SK-N-SH (cell line): ENCODE data around the gene RAD23A. TPM values are rescaled to one million over a fixed set of nuclear protein-coding genes. Genes with fewer than 3 reads are reported as not detected.

Source experiments
- CTCF ChIA-PET: fragments of 300-600, 350-600 bp; formaldehyde crosslinking; extraction: SDS; loops from one replicate; lab custom pipeline; 2021; lab: Yijun Ruan, JAX
- POLR2A ChIA-PET: fragments of 350-600 bp; sonication (Branson Sonifier 250); formaldehyde crosslinking; extraction: SDS; loops from one replicate; lab custom pipeline; 2020; ENCODE audit warnings: antibody characterized with exemption, inconsistent platforms; lab: Yijun Ruan, JAX
- DNase-seq: peaks from one replicate; pipeline ENCODE4 v3.0.0; 2012
- H2AFZ ChIP-seq: fragments of 200-600 bp; sonication (generic); 2 replicates; pipeline ENCODE4 v1.8.1; 2016; ENCODE audit warnings: antibody characterized with exemption, mild to moderate bottlenecking, low read depth
- H3F3A ChIP-seq: fragments of 200-600 bp; sonication (generic); replicated peaks from 2 replicates; pipeline ENCODE3; 2016; ENCODE audit warnings: antibody characterized with exemption, mild to moderate bottlenecking; ENCODE audit not compliant: insufficient read depth
- H3K27ac ChIP-seq, 2 experiments: fragments of 200-500 bp in 1 of 2; fragments of 200-600 bp in 1 of 2; sonication (Bioruptor generic) in 1 of 2; sonication (generic), shearing (Covaris generic) in 1 of 2; 2 replicates each; pipeline versions ENCODE4 v1.5.1 to v1.6.1; 2014 to 2016; ENCODE audit warnings: low read depth in 2 of 2, inconsistent platforms in 1 of 2, low read length in 1 of 2, mild to moderate bottlenecking in 1 of 2, mixed read lengths in 1 of 2
- H3K27me3 ChIP-seq: fragments of 200-600 bp; sonication (generic), shearing (Covaris generic); 2 replicates; pipeline ENCODE4 v1.6.1; 2016; ENCODE audit warnings: mixed run types; ENCODE audit not compliant: insufficient read depth
- H3K36me3 ChIP-seq, 2 experiments: fragments of 200-500 bp in 1 of 2; fragments of 200-600 bp in 1 of 2; sonication (Bioruptor generic) in 1 of 2; sonication (generic) in 1 of 2; replicated peaks in 1 of 2; 2 replicates each; pipeline versions ENCODE3 to v1.5.1; 2014 to 2016; ENCODE audit warnings: low read length in 1 of 2, mild to moderate bottlenecking in 1 of 2; ENCODE audit not compliant: insufficient read depth in 2 of 2, control insufficient read depth in 1 of 2
- H3K4me1 ChIP-seq, 2 experiments: fragments of 200-500 bp in 1 of 2; fragments of 200-600 bp in 1 of 2; sonication (Bioruptor generic) in 1 of 2; sonication (generic), shearing (Covaris generic) in 1 of 2; 2 replicates each; pipeline versions ENCODE4 v1.5.1 to v1.6.1; 2014 to 2016; ENCODE audit warnings: low read depth in 1 of 2, low read length in 1 of 2, mixed run types in 1 of 2; ENCODE audit not compliant: insufficient read depth in 2 of 2, control insufficient read depth in 1 of 2
- H3K4me2 ChIP-seq: fragments of 200-600 bp; sonication (generic), shearing (Covaris generic); 2 replicates; pipeline ENCODE4 v1.6.1; 2017; ENCODE audit warnings: mixed run types
- H3K4me3 ChIP-seq, 2 experiments: fragments of 200-500 bp in 1 of 2; fragments of 200-600 bp in 1 of 2; sonication (Bioruptor generic) in 1 of 2; sonication (generic), shearing (Covaris generic) in 1 of 2; 2 replicates each; pipeline versions ENCODE4 v1.5.1 to v1.8.1; 2014 to 2016; ENCODE audit warnings: low read depth in 2 of 2, inconsistent platforms in 1 of 2, low read length in 1 of 2, mild to moderate bottlenecking in 1 of 2, mixed read lengths in 1 of 2, moderate library complexity in 1 of 2
- H3K79me2 ChIP-seq: fragments of 200-600 bp; sonication (generic); 2 replicates; pipeline ENCODE4 v1.8.1; 2017; ENCODE audit warnings: mild to moderate bottlenecking; ENCODE audit not compliant: insufficient read depth
- H3K9ac ChIP-seq: fragments of 200-600 bp; sonication (generic); 2 replicates; pipeline ENCODE4 v1.6.1; 2017; ENCODE audit warnings: mixed run types
- H3K9me2 ChIP-seq: fragments of 200-600 bp; sonication (generic); 2 replicates; pipeline ENCODE4 v1.6.1; 2017; ENCODE audit warnings: mixed run types
- H3K9me3 ChIP-seq: fragments of 200-600 bp; sonication (generic); 2 replicates; pipeline ENCODE4 v1.6.1; 2017; ENCODE audit warnings: mixed run types, mild to moderate bottlenecking, moderate library complexity
- H4K20me1 ChIP-seq: fragments of 200-600 bp; sonication (generic); 2 replicates; pipeline ENCODE4 v1.6.1; 2017; ENCODE audit warnings: mild to moderate bottlenecking, mixed run types; ENCODE audit not compliant: insufficient read depth
- CHD2 ChIP-seq: fragments of 150-350 bp; IDR thresholded peaks from 2 replicates; pipeline ENCODE4 v1.6.1; 2018; ENCODE audit warnings: low read length; ENCODE audit not compliant: partially characterized antibody
- ELF1 ChIP-seq: IDR thresholded peaks from 2 replicates; pipeline ENCODE4 v1.4.0; 2012
- FOSL2 ChIP-seq: IDR thresholded peaks from 2 replicates; pipeline ENCODE4 v1.4.0; 2012; ENCODE audit warnings: low read depth, mild to moderate bottlenecking, moderate library complexity, borderline replicate concordance
- FOXJ3 ChIP-seq: sonication (generic); formaldehyde crosslinking; IDR thresholded peaks from 2 replicates; pipeline ENCODE4 v1.5.1; 2020; ENCODE audit warnings: mild to moderate bottlenecking, missing genetic modification reagents
- GABPA ChIP-seq: IDR thresholded peaks from 2 replicates; pipeline ENCODE4 v1.4.0; 2012; ENCODE audit warnings: low read depth, mild to moderate bottlenecking
- GATA2 ChIP-seq: sonication (generic); formaldehyde crosslinking; IDR thresholded peaks from 2 replicates; pipeline ENCODE4 v1.5.0; 2020; ENCODE audit warnings: mild to moderate bottlenecking, missing genetic modification reagents
- JUND ChIP-seq: IDR thresholded peaks from 2 replicates; pipeline ENCODE4 v1.4.0; 2012
- MXI1 ChIP-seq: IDR thresholded peaks from 2 replicates; pipeline ENCODE4 v1.6.1; 2012; ENCODE audit warnings: mild to moderate bottlenecking, low read depth, low read length, improper control_type of control experiment
- NFIC ChIP-seq: IDR thresholded peaks from 2 replicates; pipeline ENCODE4 v1.4.0; 2012; ENCODE audit warnings: borderline replicate concordance
- POLR2AphosphoS5 ChIP-seq: IDR thresholded peaks from 2 replicates; pipeline ENCODE4 v1.6.1; 2012; ENCODE audit warnings: low read depth, low read length
- RAD21 ChIP-seq: IDR thresholded peaks from 2 replicates; pipeline ENCODE4 v1.6.1; 2012; ENCODE audit warnings: mild to moderate bottlenecking, low read length
- SIN3A ChIP-seq: IDR thresholded peaks from 2 replicates; pipeline ENCODE4 v1.6.1; 2012; ENCODE audit warnings: low read depth, mild to moderate bottlenecking, low read length, moderate library complexity, borderline replicate concordance
- TAF1 ChIP-seq: IDR thresholded peaks from 2 replicates; pipeline ENCODE4 v1.6.1; 2012; ENCODE audit warnings: low read depth, mild to moderate bottlenecking, low read length, moderate library complexity, borderline replicate concordance
- YY1 ChIP-seq: IDR thresholded peaks from 2 replicates; pipeline ENCODE4 v1.4.0; 2012; ENCODE audit warnings: low read depth, mild to moderate bottlenecking
- WGBS: methylation state at CpG from one replicate; pipeline ENCODE4 v1.1.6; 2017; ENCODE audit warnings: low lambda C conversion rate; 5-methylcytosine and 5-hydroxymethylcytosine counted together
- polyA plus RNA-seq, 3 experiments: library from polyadenylated mRNA; depleted of rRNA; stranded (reverse); fragments of >200 nt; gene quantifications; 2 replicates each; pipeline ENCODE4 v1.2.3, GENCODE V29; 2012
- TF ChIP-seq, protein P1 (sequence below): IDR thresholded peaks from 2 replicates; pipeline ENCODE4 v1.4.0; 2012; ENCODE audit warnings: low read depth
- TF ChIP-seq, protein P2 (sequence below): fragments of 200-600 bp; sonication (generic); IDR thresholded peaks from 2 replicates; pipeline ENCODE4 v1.6.1; 2017; ENCODE audit warnings: antibody characterized with exemption, mild to moderate bottlenecking, moderate library complexity
- TF ChIP-seq, protein P3 (sequence below): IDR thresholded peaks from 2 replicates; pipeline ENCODE4 v1.6.1; 2012; ENCODE audit warnings: mild to moderate bottlenecking, low read depth, low read length, moderate library complexity
- TF ChIP-seq, protein P4 (sequence below): IDR thresholded peaks from 2 replicates; pipeline ENCODE4 v1.4.0; 2012; ENCODE audit warnings: low read depth, borderline replicate concordance
- TF ChIP-seq, protein P5 (sequence below): IDR thresholded peaks from 2 replicates; pipeline ENCODE4 v1.4.0; 2012; ENCODE audit warnings: low read depth, borderline replicate concordance
- TF ChIP-seq, protein P6 (sequence below): fragments of 150-350 bp; IDR thresholded peaks from 2 replicates; pipeline ENCODE4 v1.6.1; 2016; ENCODE audit warnings: mild to moderate bottlenecking, low read depth, low read length
- TF ChIP-seq, protein P7 (sequence below): IDR thresholded peaks from 2 replicates; pipeline ENCODE4; 2012

The RAD23A gene
- polyA plus RNA-seq, 1 of the 3 experiments (the other 2 are of a cell fraction), result 116 TPM

DNA sequence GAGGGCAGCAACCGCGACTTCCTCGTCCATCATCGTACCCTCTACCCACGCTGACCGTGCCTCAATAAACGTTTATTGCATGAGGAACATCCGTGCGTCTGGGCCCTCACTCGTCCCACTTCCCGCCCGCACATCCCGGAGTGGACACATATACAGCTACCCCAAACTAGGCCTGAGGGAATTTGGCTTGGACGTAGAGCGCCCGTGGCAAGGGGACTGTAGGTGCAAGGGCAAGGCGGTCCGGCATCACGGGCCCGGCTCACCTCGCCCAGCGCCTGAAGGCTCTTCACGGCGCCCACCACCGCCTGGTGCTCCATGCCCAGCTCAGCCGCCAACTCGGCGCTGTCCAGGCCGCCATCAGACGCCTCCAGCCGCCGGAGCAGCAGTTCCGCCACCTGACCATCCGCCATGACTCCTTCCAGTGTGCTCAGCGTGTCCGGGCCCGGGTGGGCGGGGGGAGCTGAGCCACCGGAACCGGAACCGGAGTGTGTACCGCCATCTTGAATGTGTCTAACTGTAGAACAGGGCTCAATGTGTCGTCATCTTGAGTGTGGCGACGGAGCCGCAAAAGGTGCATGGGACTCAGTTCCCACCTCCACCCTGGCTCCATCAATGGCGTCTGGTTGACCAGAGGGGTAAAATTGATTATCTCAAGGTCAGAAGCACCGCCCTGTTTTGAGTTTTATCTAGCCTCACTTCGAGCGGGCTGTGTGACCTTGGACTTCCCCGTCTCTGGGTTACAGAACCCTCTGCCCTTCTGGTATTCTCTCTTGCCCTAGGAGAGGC is 12.2 kb upstream of the RAD23A start, which contains the start of gene FARSA:
TSS of gene FARSA (minus strand) at position 425 of the 786 bp plus-strand sequence. CDS start at position 410, 15 bp downstream.
- Histone ChIP-seq H3K9ac (peak within 1 kb of the TSS; percentile 82), H3K9me3 (no peaks in the 10 kb centered on the region), H2AFZ (peak within 1 kb of the TSS; percentile 95), H4K20me1 (0 out of 2 replicates have a peak, but pooled peaks cover 4% of the 10 kb centered on the region), H3F3A (peaks cover 7% of the 10 kb centered on the region), H3K79me2 (peaks cover 41% of the 10 kb centered on the region), H3K4me2 (peak within 1 kb of the TSS; percentile 95), H3K4me1 (peaks cover 6 to 15% of the 10 kb centered on the region in 2 experiments; a peak in 2 of 4 replicates), H3K27ac (peak within 1 kb of the TSS; percentile 47 to 81; a peak in 3 of 4 replicates), H3K36me3 (peaks cover 4 to 21% of the 10 kb centered on the region in 2 experiments), H3K27me3 (no peaks in the 10 kb centered on the region), H3K4me3 (peak within 1 kb of the TSS; percentile 84 to 86), H3K9me2 (no peaks in the 10 kb centered on the region)
- ChIA-PET CTCF (interaction anchor here (0.9 to 2.5 kb wide), 6 partner anchors 12 to 160 kb away, joined by 3 to 10 read pairs (median 7); no protein-coding TSS in a partner anchor), POLR2A (interaction anchor here (0.6 to 2.3 kb wide), 13 partner anchors 8 to 198 kb away, joined by 3 to 15 read pairs (median 3); partner anchors contain the start of genes GCDH, NACC1 and SYCE2)
- WGBS, result 7% methylated on average over 22 of the region's 51 CpGs
- peak; percentile 92 for DNase-seq
- peak; percentile 97 for TF ChIP-seq GABPA
- TF ChIP-seq, protein P1, sequence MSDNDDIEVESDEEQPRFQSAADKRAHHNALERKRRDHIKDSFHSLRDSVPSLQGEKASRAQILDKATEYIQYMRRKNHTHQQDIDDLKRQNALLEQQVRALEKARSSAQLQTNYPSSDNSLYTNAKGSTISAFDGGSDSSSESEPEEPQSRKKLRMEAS, result peak; percentile 98
- TF ChIP-seq FOSL2, result no peak
- TF ChIP-seq, protein P2, sequence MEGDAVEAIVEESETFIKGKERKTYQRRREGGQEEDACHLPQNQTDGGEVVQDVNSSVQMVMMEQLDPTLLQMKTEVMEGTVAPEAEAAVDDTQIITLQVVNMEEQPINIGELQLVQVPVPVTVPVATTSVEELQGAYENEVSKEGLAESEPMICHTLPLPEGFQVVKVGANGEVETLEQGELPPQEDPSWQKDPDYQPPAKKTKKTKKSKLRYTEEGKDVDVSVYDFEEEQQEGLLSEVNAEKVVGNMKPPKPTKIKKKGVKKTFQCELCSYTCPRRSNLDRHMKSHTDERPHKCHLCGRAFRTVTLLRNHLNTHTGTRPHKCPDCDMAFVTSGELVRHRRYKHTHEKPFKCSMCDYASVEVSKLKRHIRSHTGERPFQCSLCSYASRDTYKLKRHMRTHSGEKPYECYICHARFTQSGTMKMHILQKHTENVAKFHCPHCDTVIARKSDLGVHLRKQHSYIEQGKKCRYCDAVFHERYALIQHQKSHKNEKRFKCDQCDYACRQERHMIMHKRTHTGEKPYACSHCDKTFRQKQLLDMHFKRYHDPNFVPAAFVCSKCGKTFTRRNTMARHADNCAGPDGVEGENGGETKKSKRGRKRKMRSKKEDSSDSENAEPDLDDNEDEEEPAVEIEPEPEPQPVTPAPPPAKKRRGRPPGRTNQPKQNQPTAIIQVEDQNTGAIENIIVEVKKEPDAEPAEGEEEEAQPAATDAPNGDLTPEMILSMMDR, result no peak
- peak; percentile 66 for TF ChIP-seq ELF1
- TF ChIP-seq GATA2, result no peak
- peak; percentile 94 for TF ChIP-seq TAF1
- TF ChIP-seq POLR2AphosphoS5, result peak; percentile 97
- TF ChIP-seq SIN3A, result peak; percentile 82; the same call in 1 of the 2 replicates
- TF ChIP-seq, protein P3, sequence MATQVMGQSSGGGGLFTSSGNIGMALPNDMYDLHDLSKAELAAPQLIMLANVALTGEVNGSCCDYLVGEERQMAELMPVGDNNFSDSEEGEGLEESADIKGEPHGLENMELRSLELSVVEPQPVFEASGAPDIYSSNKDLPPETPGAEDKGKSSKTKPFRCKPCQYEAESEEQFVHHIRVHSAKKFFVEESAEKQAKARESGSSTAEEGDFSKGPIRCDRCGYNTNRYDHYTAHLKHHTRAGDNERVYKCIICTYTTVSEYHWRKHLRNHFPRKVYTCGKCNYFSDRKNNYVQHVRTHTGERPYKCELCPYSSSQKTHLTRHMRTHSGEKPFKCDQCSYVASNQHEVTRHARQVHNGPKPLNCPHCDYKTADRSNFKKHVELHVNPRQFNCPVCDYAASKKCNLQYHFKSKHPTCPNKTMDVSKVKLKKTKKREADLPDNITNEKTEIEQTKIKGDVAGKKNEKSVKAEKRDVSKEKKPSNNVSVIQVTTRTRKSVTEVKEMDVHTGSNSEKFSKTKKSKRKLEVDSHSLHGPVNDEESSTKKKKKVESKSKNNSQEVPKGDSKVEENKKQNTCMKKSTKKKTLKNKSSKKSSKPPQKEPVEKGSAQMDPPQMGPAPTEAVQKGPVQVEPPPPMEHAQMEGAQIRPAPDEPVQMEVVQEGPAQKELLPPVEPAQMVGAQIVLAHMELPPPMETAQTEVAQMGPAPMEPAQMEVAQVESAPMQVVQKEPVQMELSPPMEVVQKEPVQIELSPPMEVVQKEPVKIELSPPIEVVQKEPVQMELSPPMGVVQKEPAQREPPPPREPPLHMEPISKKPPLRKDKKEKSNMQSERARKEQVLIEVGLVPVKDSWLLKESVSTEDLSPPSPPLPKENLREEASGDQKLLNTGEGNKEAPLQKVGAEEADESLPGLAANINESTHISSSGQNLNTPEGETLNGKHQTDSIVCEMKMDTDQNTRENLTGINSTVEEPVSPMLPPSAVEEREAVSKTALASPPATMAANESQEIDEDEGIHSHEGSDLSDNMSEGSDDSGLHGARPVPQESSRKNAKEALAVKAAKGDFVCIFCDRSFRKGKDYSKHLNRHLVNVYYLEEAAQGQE, result peak; percentile 70; the same call in 1 of the 2 replicates
- TF ChIP-seq, protein P4, sequence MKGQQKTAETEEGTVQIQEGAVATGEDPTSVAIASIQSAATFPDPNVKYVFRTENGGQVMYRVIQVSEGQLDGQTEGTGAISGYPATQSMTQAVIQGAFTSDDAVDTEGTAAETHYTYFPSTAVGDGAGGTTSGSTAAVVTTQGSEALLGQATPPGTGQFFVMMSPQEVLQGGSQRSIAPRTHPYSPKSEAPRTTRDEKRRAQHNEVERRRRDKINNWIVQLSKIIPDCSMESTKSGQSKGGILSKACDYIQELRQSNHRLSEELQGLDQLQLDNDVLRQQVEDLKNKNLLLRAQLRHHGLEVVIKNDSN, result peak; percentile 68; the same call in 1 of the 2 replicates
- TF ChIP-seq JUND, result no peak
- no peak for TF ChIP-seq RAD21
- TF ChIP-seq, protein P5, sequence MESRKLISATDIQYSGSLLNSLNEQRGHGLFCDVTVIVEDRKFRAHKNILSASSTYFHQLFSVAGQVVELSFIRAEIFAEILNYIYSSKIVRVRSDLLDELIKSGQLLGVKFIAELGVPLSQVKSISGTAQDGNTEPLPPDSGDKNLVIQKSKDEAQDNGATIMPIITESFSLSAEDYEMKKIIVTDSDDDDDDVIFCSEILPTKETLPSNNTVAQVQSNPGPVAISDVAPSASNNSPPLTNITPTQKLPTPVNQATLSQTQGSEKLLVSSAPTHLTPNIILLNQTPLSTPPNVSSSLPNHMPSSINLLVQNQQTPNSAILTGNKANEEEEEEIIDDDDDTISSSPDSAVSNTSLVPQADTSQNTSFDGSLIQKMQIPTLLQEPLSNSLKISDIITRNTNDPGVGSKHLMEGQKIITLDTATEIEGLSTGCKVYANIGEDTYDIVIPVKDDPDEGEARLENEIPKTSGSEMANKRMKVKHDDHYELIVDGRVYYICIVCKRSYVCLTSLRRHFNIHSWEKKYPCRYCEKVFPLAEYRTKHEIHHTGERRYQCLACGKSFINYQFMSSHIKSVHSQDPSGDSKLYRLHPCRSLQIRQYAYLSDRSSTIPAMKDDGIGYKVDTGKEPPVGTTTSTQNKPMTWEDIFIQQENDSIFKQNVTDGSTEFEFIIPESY, result no peak
- TF ChIP-seq MXI1, result peak; percentile 93
- TF ChIP-seq, protein P6, sequence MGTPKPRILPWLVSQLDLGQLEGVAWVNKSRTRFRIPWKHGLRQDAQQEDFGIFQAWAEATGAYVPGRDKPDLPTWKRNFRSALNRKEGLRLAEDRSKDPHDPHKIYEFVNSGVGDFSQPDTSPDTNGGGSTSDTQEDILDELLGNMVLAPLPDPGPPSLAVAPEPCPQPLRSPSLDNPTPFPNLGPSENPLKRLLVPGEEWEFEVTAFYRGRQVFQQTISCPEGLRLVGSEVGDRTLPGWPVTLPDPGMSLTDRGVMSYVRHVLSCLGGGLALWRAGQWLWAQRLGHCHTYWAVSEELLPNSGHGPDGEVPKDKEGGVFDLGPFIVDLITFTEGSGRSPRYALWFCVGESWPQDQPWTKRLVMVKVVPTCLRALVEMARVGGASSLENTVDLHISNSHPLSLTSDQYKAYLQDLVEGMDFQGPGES, result no peak
- TF ChIP-seq YY1, result peak; percentile 100
- TF ChIP-seq, protein P7, sequence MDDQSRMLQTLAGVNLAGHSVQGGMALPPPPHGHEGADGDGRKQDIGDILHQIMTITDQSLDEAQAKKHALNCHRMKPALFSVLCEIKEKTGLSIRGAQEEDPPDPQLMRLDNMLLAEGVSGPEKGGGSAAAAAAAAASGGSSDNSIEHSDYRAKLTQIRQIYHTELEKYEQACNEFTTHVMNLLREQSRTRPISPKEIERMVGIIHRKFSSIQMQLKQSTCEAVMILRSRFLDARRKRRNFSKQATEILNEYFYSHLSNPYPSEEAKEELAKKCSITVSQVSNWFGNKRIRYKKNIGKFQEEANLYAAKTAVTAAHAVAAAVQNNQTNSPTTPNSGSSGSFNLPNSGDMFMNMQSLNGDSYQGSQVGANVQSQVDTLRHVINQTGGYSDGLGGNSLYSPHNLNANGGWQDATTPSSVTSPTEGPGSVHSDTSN, result no peak
- TF ChIP-seq NFIC, result no peak
- peak; percentile 77 for TF ChIP-seq CHD2
- TF ChIP-seq FOXJ3 (CRISPR knock-in tag), result no peak
